ENCODE results near the gene RFWD3. TPM values are rescaled to one million over a fixed set of nuclear protein-coding genes. Genes with fewer than 3 reads are reported as not detected.
"Not testable (repeated sequence)": the region's sequence is repeated elsewhere in the genome, so short reads cannot be mapped to it uniquely, and the experiment has no call there.

RFWD3 gene
- total RNA-seq, 4 donors from 2014 or later, result 3.6 to 27.6 (median 20.0) TPM

DNA sequence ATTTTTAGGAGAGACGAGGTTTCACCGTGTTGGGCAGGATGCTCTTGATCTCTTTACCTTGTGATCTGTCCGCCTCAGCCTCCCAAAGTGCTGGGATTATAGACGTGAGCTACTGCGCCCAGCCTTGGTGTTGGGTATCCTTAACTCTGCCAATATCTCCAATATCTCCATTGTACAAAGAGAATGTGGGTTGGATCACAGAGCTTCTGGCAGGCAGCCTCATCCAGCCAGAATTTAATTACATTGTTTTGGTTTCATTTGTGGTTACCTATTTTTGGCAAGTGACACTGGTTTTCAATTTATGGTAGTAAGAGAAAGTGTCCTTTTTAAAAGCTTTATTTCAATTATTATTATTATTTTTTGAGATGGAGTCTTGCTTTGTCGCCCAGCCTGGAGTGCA lies 14.0 kb upstream of the RFWD3 start:
- no peaks in the 10 kb centered on the region for H3K36me3 ChIP-seq

DNA sequence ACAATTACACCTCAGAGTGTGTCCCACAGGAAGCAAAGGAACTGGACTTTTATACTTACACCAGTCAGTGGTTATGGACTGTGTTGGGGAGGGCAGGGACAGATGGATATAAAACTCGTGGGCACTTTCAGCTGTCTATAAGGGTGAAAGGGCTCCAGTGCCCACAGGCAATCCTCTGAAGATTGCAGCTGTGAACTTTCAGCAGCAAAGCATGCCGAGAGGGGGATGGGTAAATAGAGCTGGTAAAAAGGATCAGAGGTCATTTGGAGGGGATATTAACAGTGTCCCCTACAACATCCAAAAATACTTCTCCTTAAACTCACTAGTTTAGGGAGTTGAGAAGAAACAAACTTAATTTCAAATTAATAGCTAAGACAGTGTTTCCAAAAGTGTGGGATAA lies 13.3 kb upstream of the RFWD3 start:
- no peaks in the 10 kb centered on the region for H3K9me3 ChIP-seq
- H3K27me3 ChIP-seq, result no peaks in the 10 kb centered on the region
- no peaks in the 10 kb centered on the region for H3K36me3 ChIP-seq
- no peak overlapping the region for H3K4me3 ChIP-seq
- DNase-seq, result no peak
- TF ChIP-seq, protein P1, sequence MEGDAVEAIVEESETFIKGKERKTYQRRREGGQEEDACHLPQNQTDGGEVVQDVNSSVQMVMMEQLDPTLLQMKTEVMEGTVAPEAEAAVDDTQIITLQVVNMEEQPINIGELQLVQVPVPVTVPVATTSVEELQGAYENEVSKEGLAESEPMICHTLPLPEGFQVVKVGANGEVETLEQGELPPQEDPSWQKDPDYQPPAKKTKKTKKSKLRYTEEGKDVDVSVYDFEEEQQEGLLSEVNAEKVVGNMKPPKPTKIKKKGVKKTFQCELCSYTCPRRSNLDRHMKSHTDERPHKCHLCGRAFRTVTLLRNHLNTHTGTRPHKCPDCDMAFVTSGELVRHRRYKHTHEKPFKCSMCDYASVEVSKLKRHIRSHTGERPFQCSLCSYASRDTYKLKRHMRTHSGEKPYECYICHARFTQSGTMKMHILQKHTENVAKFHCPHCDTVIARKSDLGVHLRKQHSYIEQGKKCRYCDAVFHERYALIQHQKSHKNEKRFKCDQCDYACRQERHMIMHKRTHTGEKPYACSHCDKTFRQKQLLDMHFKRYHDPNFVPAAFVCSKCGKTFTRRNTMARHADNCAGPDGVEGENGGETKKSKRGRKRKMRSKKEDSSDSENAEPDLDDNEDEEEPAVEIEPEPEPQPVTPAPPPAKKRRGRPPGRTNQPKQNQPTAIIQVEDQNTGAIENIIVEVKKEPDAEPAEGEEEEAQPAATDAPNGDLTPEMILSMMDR (IDR thresholded peaks at IDR 0.05), result no peak
- no peak for TF ChIP-seq POLR2A (IDR thresholded peaks at IDR 0.05)
- intact Hi-C loops (cut with DNase I; ENCODE audit: low total_unique reads), result no loop called here
- no peaks in the 10 kb centered on the region for H3K4me1 ChIP-seq
- H3K27ac ChIP-seq, result no peak overlapping the region

More for the DNA sequence above, 14.0 kb upstream of the RFWD3 start:
- TF ChIP-seq, protein P1 (IDR thresholded peaks at IDR 0.05), result no peak
- TF ChIP-seq POLR2A (IDR thresholded peaks at IDR 0.05), result no peak
- Histone ChIP-seq H3K9me3 (no peaks in the 10 kb centered on the region), H3K4me3 (no peak overlapping the region), H3K27ac (no peak overlapping the region), H3K27me3 (no peaks in the 10 kb centered on the region), H3K4me1 (no peaks in the 10 kb centered on the region)
- no peak for DNase-seq
- intact Hi-C loops (cut with DNase I; ENCODE audit: low total_unique reads), result no loop called here

DNA sequence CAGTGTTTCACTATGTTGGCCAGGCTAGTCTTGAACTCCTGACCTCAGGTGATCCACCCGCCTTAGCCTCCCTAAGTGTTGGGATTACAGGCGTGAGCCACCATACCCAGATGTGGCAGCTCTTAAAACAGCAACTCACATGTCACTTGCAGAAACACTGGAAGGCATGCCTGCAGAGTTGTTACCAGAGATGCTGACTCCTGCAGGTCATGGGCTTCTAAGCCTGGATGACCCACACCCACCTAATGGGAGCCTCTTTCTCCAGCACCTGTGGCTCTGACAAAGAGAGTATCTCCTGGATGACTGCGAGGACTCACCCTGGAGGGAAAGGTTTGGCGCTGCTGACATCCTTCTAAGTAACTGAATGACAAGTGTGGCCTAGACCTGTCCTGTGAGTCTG lies 11.2 kb upstream of the RFWD3 start:
- no peak for DNase-seq
- H3K4me1 ChIP-seq, result no peaks in the 10 kb centered on the region
- intact Hi-C loops (cut with DNase I; ENCODE audit: low total_unique reads), result no loop called here
- no peak overlapping the region for H3K4me3 ChIP-seq
- no peaks in the 10 kb centered on the region for H3K27me3 ChIP-seq
- TF ChIP-seq, protein P1 (IDR thresholded peaks at IDR 0.05), result no peak
- TF ChIP-seq POLR2A (IDR thresholded peaks at IDR 0.05), result no peak
- H3K36me3 ChIP-seq, result no peaks in the 10 kb centered on the region
- no peaks in the 10 kb centered on the region for H3K9me3 ChIP-seq
- no peak overlapping the region for H3K27ac ChIP-seq

DNA sequence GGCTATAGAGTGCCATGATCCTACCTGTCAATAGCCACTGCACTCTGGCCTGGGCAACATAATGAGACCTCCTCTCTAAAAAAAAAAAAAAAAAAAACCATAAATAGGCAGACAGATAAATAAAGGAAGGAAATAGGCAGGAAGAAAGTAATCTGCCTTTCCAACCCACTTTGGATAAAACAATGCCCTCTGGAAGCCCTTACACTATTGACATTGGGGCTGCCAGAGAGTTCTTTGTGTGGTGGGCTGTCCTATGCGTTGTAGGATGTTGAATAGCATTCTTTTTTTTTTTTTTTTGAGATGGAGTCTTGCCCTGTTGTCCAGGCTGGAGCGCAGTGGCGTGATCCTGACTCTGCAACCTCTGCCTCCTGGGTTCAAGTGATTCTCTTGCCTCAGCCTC lies 7.2 kb upstream of the RFWD3 start:
- intact Hi-C loops (cut with DNase I; ENCODE audit: low total_unique reads), result no loop called here
- TF ChIP-seq, protein P1 (IDR thresholded peaks at IDR 0.05), result no peak
- no peak for TF ChIP-seq POLR2A (IDR thresholded peaks at IDR 0.05)
- Histone ChIP-seq H3K27me3 (no peaks in the 10 kb centered on the region), H3K36me3 (no peaks in the 10 kb centered on the region), H3K4me1 (no peaks in the 10 kb centered on the region), H3K9me3 (no peaks in the 10 kb centered on the region), H3K4me3 (no peak overlapping the region), H3K27ac (no peak overlapping the region)
- no peak for DNase-seq

DNA sequence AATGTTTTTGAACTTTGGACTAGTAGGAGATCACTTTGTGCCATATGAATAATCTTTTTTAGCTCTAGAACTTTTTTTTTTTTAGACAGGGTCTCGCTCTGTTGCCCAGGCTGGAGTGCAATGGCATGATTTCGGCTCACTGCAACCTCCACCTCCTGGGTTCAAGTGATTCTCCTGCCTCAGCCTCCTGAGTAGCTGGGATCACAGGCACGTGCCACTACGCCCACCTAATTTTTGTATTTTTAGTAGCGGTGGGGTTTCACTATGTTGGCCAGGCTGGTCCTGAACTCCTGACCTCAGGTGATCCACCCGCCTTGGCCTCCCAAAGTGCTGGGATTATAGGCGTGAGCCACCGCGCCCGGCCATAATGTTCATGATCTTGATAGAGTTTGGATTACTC lies 2.2 kb upstream of the RFWD3 start:
- H3K36me3 ChIP-seq; H3K4me3 ChIP-seq; H3K27me3 ChIP-seq; H3K9me3 ChIP-seq; intact Hi-C loops (cut with DNase I; ENCODE audit: low total_unique reads); H3K4me1 ChIP-seq; H3K27ac ChIP-seq; DNase-seq: not testable (repeated sequence)

DNA sequence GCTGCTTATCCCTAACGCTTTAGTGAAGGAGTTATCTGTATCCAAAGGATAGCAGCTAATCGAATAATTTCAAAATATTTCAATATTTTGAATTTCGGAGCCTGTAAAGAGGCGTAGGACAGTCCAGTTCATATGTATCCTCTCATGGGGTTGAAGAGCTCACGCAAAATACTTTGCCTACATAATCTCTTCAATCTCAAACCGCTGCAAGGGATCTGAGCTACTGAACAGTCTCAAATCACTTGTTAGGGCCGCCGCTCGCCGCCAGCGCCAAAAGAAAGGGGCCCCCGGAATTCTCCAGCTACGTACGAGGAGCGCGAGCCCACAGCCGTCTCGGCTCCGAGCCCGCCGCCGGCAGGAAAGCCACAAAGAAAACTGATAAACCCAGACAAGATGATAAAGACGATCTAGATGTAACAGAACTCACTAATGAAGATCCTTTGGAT lies 601 bp upstream of the RFWD3 start:
- H3K4me1 ChIP-seq, result no peaks in the 10 kb centered on the region
- TF ChIP-seq POLR2A (IDR thresholded peaks at IDR 0.05), result no peak
- H3K36me3 ChIP-seq, result no peaks in the 10 kb centered on the region
- H3K4me3 ChIP-seq, result peak overlapping the region; percentile 66 to 85
- no peaks in the 10 kb centered on the region for H3K27me3 ChIP-seq
- peak in 1 of 2 donors; percentile 24 for DNase-seq
- peak overlapping the region; percentile 51 to 65 for H3K27ac ChIP-seq
- H3K9me3 ChIP-seq, result no peaks in the 10 kb centered on the region
- intact Hi-C loops (cut with DNase I; ENCODE audit: low total_unique reads), result no loop called here
